GM19351 (cell line): Measurements from ENCODE around the gene FARP1.

Experiments used
- ATAC-seq: cut with Tn5 transposase; IDR thresholded peaks from one replicate; pipeline ENCODE4 v1.9.1; 2021; ENCODE audit warnings: mild to moderate bottlenecking, moderate library complexity; ENCODE audit not compliant: unreplicated experiment

The FARP1 gene

GRCh38 chr13:98374750-98375149 is 231.9 kb downstream of the FARP1 start:
- ATAC-seq, result no peak

- no peak for ATAC-seq
These were observed 234.9 kb downstream of the FARP1 start for GRCh38 chr13:98377635-98378378.

GRCh38 chr13:98384739-98385138 is 241.8 kb downstream of the FARP1 start:
- ATAC-seq, result no peak

- ATAC-seq, result no peak
These were observed 242.7 kb downstream of the FARP1 start for GRCh38 chr13:98385606-98386005.

- no peak for ATAC-seq
These were observed 243.7 kb downstream of the FARP1 start for GRCh38 chr13:98386637-98387036.

GRCh38 chr13:98389319-98389718 is 246.4 kb downstream of the FARP1 start:
- ATAC-seq, result no peak

GRCh38 chr13:98390086-98390715 is 247.3 kb downstream of the FARP1 start:
- ATAC-seq, result no peak

- no peak for ATAC-seq
These were observed 251.0 kb downstream of the FARP1 start for GRCh38 chr13:98393873-98394272.

- ATAC-seq, result no peak
These were observed 252.1 kb downstream of the FARP1 start for GRCh38 chr13:98394820-98395510.

- no peak for ATAC-seq
These were observed 253.3 kb downstream of the FARP1 start for GRCh38 chr13:98396071-98396710.

- ATAC-seq, result no peak
These were observed 254.3 kb downstream of the FARP1 start for GRCh38 chr13:98397221-98397620.

- ATAC-seq, result no peak
These were observed 255.0 kb downstream of the FARP1 start for GRCh38 chr13:98397861-98398260.

GRCh38 chr13:98398581-98398980 is 255.7 kb downstream of the FARP1 start:
- no peak for ATAC-seq

- no peak for ATAC-seq
These were observed 256.9 kb downstream of the FARP1 start for GRCh38 chr13:98399756-98400155.

- no peak for ATAC-seq
These were observed 259.0 kb downstream of the FARP1 start for GRCh38 chr13:98401934-98402333.

- no peak for ATAC-seq
These were observed 260.2 kb downstream of the FARP1 start for GRCh38 chr13:98403076-98403475.

GRCh38 chr13:98405107-98405571 is 262.2 kb downstream of the FARP1 start:
- ATAC-seq, result no peak

- no peak for ATAC-seq
These were observed 262.9 kb downstream of the FARP1 start for GRCh38 chr13:98405690-98406344.

- no peak for ATAC-seq
These were observed 263.5 kb downstream of the FARP1 start for GRCh38 chr13:98406427-98406826.

- no peak for ATAC-seq
These were observed 264.1 kb downstream of the FARP1 start for GRCh38 chr13:98406971-98407370.

- no peak for ATAC-seq
These were observed 264.7 kb downstream of the FARP1 start for GRCh38 chr13:98407575-98407974.
